H9 (cell line): Measurements from ENCODE around the gene MAL. TPM values are rescaled to one million over a fixed set of nuclear protein-coding genes. Genes with fewer than 3 reads are reported as not detected.

ENCODE experiments used
- DNase-seq: peaks from one replicate; pipeline ENCODE4 v3.0.0-alpha.2; 2017
- H2AFZ ChIP-seq: one replicate; pipeline ENCODE4 v1.6.1; 2013; ENCODE audit warnings: mild to moderate bottlenecking, low read length, control low read depth, moderate library complexity
- H2AK5ac ChIP-seq: 2 replicates; pipeline ENCODE4 v1.6.1; 2013; ENCODE audit warnings: low read length, control low read depth, mixed read lengths; ENCODE audit not compliant: insufficient read length
- H2BK120ac ChIP-seq: one replicate; pipeline ENCODE4 v1.6.1; 2013; ENCODE audit warnings: low read depth, mild to moderate bottlenecking, low read length, control low read depth, inconsistent platforms; ENCODE audit not compliant: poor library complexity, severe bottlenecking
- H2BK12ac ChIP-seq: 2 replicates; pipeline ENCODE4 v1.6.1; 2013; ENCODE audit warnings: low read length, control low read depth, mixed read lengths, low read depth; ENCODE audit not compliant: insufficient read length
- H2BK15ac ChIP-seq: 2 replicates; pipeline ENCODE4 v1.6.1; 2013; ENCODE audit warnings: low read depth, low read length, control low read depth
- H2BK20ac ChIP-seq: one replicate; pipeline ENCODE4 v1.6.1; 2013; ENCODE audit warnings: low read depth, mild to moderate bottlenecking, low read length, control low read depth, inconsistent platforms; ENCODE audit not compliant: poor library complexity, severe bottlenecking
- H2BK5ac ChIP-seq: 2 replicates; pipeline ENCODE4 v1.6.1; 2013; ENCODE audit warnings: low read length, control low read depth, mixed read lengths; ENCODE audit not compliant: insufficient read length
- H3K14ac ChIP-seq: 2 replicates; pipeline ENCODE4 v1.6.1; 2013; ENCODE audit warnings: low read length, control low read depth; ENCODE audit not compliant: insufficient read depth
- H3K18ac ChIP-seq: 2 replicates; pipeline ENCODE4 v1.6.1; 2013; ENCODE audit warnings: low read depth, mild to moderate bottlenecking, mixed read lengths, low read length, control low read depth; ENCODE audit not compliant: insufficient read length
- H3K23ac ChIP-seq: 2 replicates; pipeline ENCODE4 v1.6.1; 2013; ENCODE audit warnings: low read length, control low read depth, mixed read lengths, low read depth; ENCODE audit not compliant: insufficient read length
- H3K23me2 ChIP-seq: 2 replicates; pipeline ENCODE4 v1.6.1; 2013; ENCODE audit warnings: low read depth, mild to moderate bottlenecking, mixed read lengths, low read length, control low read depth; ENCODE audit not compliant: insufficient read length, poor library complexity, severe bottlenecking
- H3K27ac ChIP-seq: 2 replicates; pipeline ENCODE4 v1.5.1; 2013; ENCODE audit warnings: low read length, control low read depth, mixed read lengths, low read depth; ENCODE audit not compliant: insufficient read length
- H3K27me3 ChIP-seq: 2 replicates; pipeline ENCODE4 v1.6.1; 2013; ENCODE audit warnings: low read length, control low read depth, inconsistent platforms; ENCODE audit not compliant: insufficient read depth
- H3K4ac ChIP-seq: 2 replicates; pipeline ENCODE4 v1.6.1; 2013; ENCODE audit warnings: low read depth, mild to moderate bottlenecking, control low read depth, inconsistent platforms, low read length, moderate library complexity
- H3K4me1 ChIP-seq: 2 replicates; pipeline ENCODE4 v1.6.1; 2013; ENCODE audit warnings: low read length, control low read depth, inconsistent platforms; ENCODE audit not compliant: insufficient read depth
- H3K4me2 ChIP-seq: 2 replicates; pipeline ENCODE4 v1.6.1; 2013; ENCODE audit warnings: low read length, control low read depth, mixed read lengths; ENCODE audit not compliant: insufficient read length, insufficient read depth
- H3K56ac ChIP-seq: 2 replicates; pipeline ENCODE4 v1.6.1; 2013; ENCODE audit warnings: low read depth, mild to moderate bottlenecking, mixed read lengths, low read length, control low read depth; ENCODE audit not compliant: insufficient read length
- H3K79me1 ChIP-seq: 2 replicates; pipeline ENCODE4 v1.6.1; 2013; ENCODE audit warnings: low read depth, mild to moderate bottlenecking, moderate library complexity, low read length, control low read depth, inconsistent platforms; ENCODE audit not compliant: insufficient read depth, poor library complexity, severe bottlenecking
- H3K79me2 ChIP-seq: 2 replicates; pipeline ENCODE4 v1.6.1; 2013; ENCODE audit warnings: low read length, control low read depth, inconsistent platforms; ENCODE audit not compliant: insufficient read depth
- H3K9ac ChIP-seq: 2 replicates; pipeline ENCODE4 v1.6.1; 2013; ENCODE audit warnings: low read length, control low read depth, mixed read lengths; ENCODE audit not compliant: insufficient read length; ENCODE audit errors: extremely low read depth
- H3K9me3 ChIP-seq: one replicate; pipeline ENCODE4 v1.6.1; 2013; ENCODE audit warnings: low read depth, low read length, inconsistent platforms; ENCODE audit not compliant: control insufficient read depth
- H3T11ph ChIP-seq: one replicate; pipeline ENCODE4 v1.6.1; 2013; ENCODE audit warnings: mild to moderate bottlenecking, low read length, control low read depth, inconsistent platforms
- H4K20me1 ChIP-seq: one replicate; pipeline ENCODE4 v1.6.1; 2013; ENCODE audit not compliant: control insufficient read depth, insufficient read length, insufficient read depth
- H4K5ac ChIP-seq: 2 replicates; pipeline ENCODE4 v1.6.1; 2013; ENCODE audit warnings: low read depth, mild to moderate bottlenecking, mixed read lengths, low read length, control low read depth; ENCODE audit not compliant: insufficient read length
- H4K8ac ChIP-seq: replicated peaks from 2 replicates; pipeline ENCODE4 v1.6.1; 2013; ENCODE audit warnings: low read length, control low read depth, mixed read lengths, low read depth; ENCODE audit not compliant: insufficient read length
- H4K91ac ChIP-seq: 2 replicates; pipeline ENCODE4 v1.6.1; 2013; ENCODE audit warnings: low read depth, mild to moderate bottlenecking, moderate library complexity, mixed read lengths, low read length, control low read depth; ENCODE audit not compliant: insufficient read length
- H3K27ac Mint-ChIP-seq, 3 experiments: 2 replicates in 2 of 3; 3 replicates in 1 of 3; pipeline ENCODE4 v1.8.0; 2020 to 2021; ENCODE audit warnings: mixed read lengths in 3 of 3, mild to moderate bottlenecking in 1 of 3, moderate library complexity in 1 of 3
- H3K27me3 Mint-ChIP-seq: 2 replicates; pipeline ENCODE4 v1.8.0; 2021; ENCODE audit warnings: low read depth, mild to moderate bottlenecking, moderate library complexity, mixed read lengths
- H3K36me3 Mint-ChIP-seq, 3 experiments: 2 replicates in 2 of 3; 3 replicates in 1 of 3; pipeline ENCODE4 v1.8.0; 2020 to 2021; ENCODE audit warnings: low read depth in 3 of 3, mixed read lengths in 3 of 3; ENCODE audit not compliant: insufficient read depth in 1 of 3
- H3K4me1 Mint-ChIP-seq, 2 experiments: 2 replicates each; pipeline ENCODE4 v1.8.0; 2020; ENCODE audit warnings: mixed read lengths in 2 of 2
- H3K4me3 Mint-ChIP-seq, 2 experiments: 2 replicates in 1 of 2; 3 replicates in 1 of 2; pipeline ENCODE4 v1.8.0; 2020 to 2021; ENCODE audit warnings: mild to moderate bottlenecking in 2 of 2, mixed read lengths in 2 of 2, moderate library complexity in 1 of 2
- H3K9me3 Mint-ChIP-seq, 2 experiments: 2 replicates in 1 of 2; 3 replicates in 1 of 2; pipeline ENCODE4 v1.8.0; 2020; ENCODE audit warnings: mild to moderate bottlenecking in 2 of 2, mixed read lengths in 2 of 2, moderate library complexity in 1 of 2
- CTCF ChIP-seq: fragments of 200-600 bp; sonication (generic); conservative IDR thresholded peaks from 3 replicates; pipeline ENCODE4 v1.8.0; 2021; ENCODE audit warnings: antibody characterized with exemption, mild to moderate bottlenecking
- WGBS: extraction: QIAGEN DNeasy Blood & Tissue Kit; methylation state at CpG from one replicate; pipeline ENCODE4 v1.1.7; 2013; ENCODE audit warnings: missing lambda C conversion rate, low lambda C conversion rate, mixed read lengths; ENCODE audit not compliant: insufficient read length; ENCODE audit errors: extremely low coverage; 5-methylcytosine and 5-hydroxymethylcytosine counted together
- total RNA-seq: library from RNA; stranded (reverse); gene quantifications from 2 replicates; pipeline ENCODE4 v1.2.1, GENCODE V29; 2021

Gene MAL
- total RNA-seq, 1 experiment from 2014 or later = not detected

DNA sequence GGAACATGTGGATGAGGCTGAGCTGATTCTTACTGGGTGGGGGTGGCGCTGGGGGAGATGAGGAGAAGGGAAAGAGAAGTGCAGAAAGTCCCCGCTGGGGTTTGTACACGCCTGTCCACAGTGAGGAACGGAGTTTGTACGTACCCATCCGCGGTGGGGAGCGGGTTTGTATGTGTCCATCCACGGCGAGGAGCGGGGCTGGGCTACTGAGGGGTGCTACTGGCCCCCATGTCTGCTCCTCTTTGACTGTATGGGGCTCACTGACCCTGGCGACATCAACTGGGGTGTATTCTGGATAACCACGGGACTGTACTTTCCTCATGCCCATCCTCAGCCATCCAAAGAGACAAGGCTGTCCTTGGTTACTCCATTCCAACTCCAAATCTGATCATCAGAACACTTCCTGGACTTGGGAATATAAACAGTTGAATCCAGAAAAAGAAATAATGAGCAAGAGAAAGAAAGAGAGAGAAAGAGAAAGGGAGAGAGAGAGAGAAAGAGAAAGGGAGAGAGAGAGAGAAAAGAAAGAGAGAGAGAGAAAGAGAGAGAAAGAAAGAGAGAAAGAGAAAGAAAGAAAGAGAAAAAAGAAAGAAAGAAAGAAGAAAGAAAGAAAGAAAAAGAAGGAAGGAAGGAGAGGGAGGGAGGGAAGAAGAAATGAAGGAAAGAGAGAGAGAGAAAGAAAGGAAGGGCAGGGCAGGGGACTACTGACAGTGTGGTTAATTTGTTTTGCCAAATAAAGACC is 21.0 kb downstream of the MAL start:
- no peaks in the 10 kb centered on the region for H3K9me3 Mint-ChIP-seq
- peaks cover 43% of the 10 kb centered on the region for H3K27me3 Mint-ChIP-seq
- H2BK12ac ChIP-seq = no peak overlapping the region
- H2BK5ac ChIP-seq = no peak overlapping the region
- no peak overlapping the region for H3T11ph ChIP-seq
- no peak for TF ChIP-seq CTCF
- no peaks in the 10 kb centered on the region for H4K20me1 ChIP-seq
- no peak overlapping the region for H2AFZ ChIP-seq
- no peak overlapping the region for H3K4me3 Mint-ChIP-seq
- H3K36me3 Mint-ChIP-seq = no peaks in the 10 kb centered on the region
- H3K4me1 Mint-ChIP-seq = peaks cover 7 to 22% of the 10 kb centered on the region in 2 experiments
- H3K56ac ChIP-seq = no peak overlapping the region
- H3K23ac ChIP-seq = no peak overlapping the region
- no peak overlapping the region for H2BK15ac ChIP-seq
- no CpG with 5 or more reads among the region's 13 CpGs for WGBS
- no peak overlapping the region for H4K91ac ChIP-seq
- no peak overlapping the region for H2BK20ac ChIP-seq
- no peak overlapping the region for H3K18ac ChIP-seq
- no peak overlapping the region for H4K5ac ChIP-seq
- no peak overlapping the region for H3K9ac ChIP-seq
- DNase-seq = no peak
- no peak overlapping the region for H2BK120ac ChIP-seq
- no peak overlapping the region for H3K14ac ChIP-seq
- no peaks in the 10 kb centered on the region for H3K79me2 ChIP-seq
- H3K79me1 ChIP-seq = no peaks in the 10 kb centered on the region
- no peaks in the 10 kb centered on the region for H3K9me3 ChIP-seq
- no peak overlapping the region for H3K27ac Mint-ChIP-seq
- no peak overlapping the region for H3K4me2 ChIP-seq
- no peaks in the 10 kb centered on the region for H3K4me1 ChIP-seq
- H3K27ac ChIP-seq = no peak overlapping the region
- no peaks in the 10 kb centered on the region for H3K23me2 ChIP-seq
- no peaks in the 10 kb centered on the region for H3K27me3 ChIP-seq
- H4K8ac ChIP-seq = no peak overlapping the region
- no peak overlapping the region for H2AK5ac ChIP-seq
- H3K4ac ChIP-seq = no peak overlapping the region
